Stimulated activated CD4-positive, alpha-beta T cell treated with anti-CD3 and anti-CD28 coated beads, Interleukin-1b, Interleukin-23, amount 100 ng/mL, for 24 hours (primary cell): ENCODE measurements around the gene ACOT9.
"Not testable (repeated sequence)": the region's sequence is repeated elsewhere in the genome, so short reads cannot be mapped to it uniquely, and the experiment has no call there.

Experiments
- DNase-seq, 4 experiments: peaks; one replicate each; pipeline ENCODE4 v3.0.0-alpha.2; 2020; ENCODE audit warnings: low read depth in 4 of 4, low spot score in 1 of 4

ACOT9 gene

GRCh38 chrX:23742697-23743622, at the start of gene ACOT9:
TSS of gene ACOT9 (minus strand) at chrX:23743276. CDS start at chrX:23743144, 132 bp downstream.
- peak; percentile 17 to 67 (median 42) for DNase-seq

- DNase-seq = no peak
These were observed 47.0 kb upstream of the ACOT9 start for GRCh38 chrX:23790155-23790497.

- DNase-seq = no peak
These were observed 46.5 kb upstream of the ACOT9 start for GRCh38 chrX:23789386-23790154.

- DNase-seq = no peak
These were observed 45.9 kb upstream of the ACOT9 start for GRCh38 chrX:23788946-23789345.

- DNase-seq = no peak
These were observed 45.4 kb upstream of the ACOT9 start for GRCh38 chrX:23788521-23788920.

GRCh38 chrX:23787745-23788118, 44.7 kb upstream of the ACOT9 start:
- no peak for DNase-seq

GRCh38 chrX:23786268-23786815, 43.3 kb upstream of the ACOT9 start:
- DNase-seq = no peak

- no peak for DNase-seq
These were observed 42.5 kb upstream of the ACOT9 start for GRCh38 chrX:23785580-23785979.

- no peak for DNase-seq
These were observed 41.6 kb upstream of the ACOT9 start for GRCh38 chrX:23784470-23785331.

- no peak for DNase-seq
These were observed 40.8 kb upstream of the ACOT9 start for GRCh38 chrX:23783589-23784469.

- DNase-seq = peak; percentile 75 to 89 (median 84)
These were observed 40.0 kb upstream of the ACOT9 start, which contains the start of gene SAT1 for GRCh38 chrX:23782863-23783588. TSS of gene SAT1 (plus strand) at chrX:23783173. CDS start at chrX:23783352, 179 bp downstream.

GRCh38 chrX:23782455-23782854, 39.4 kb upstream of the ACOT9 start:
- DNase-seq = no peak

GRCh38 chrX:23779025-23779424, 35.9 kb upstream of the ACOT9 start:
- no peak for DNase-seq

- no peak for DNase-seq
These were observed 33.3 kb upstream of the ACOT9 start for GRCh38 chrX:23776363-23776762.

- DNase-seq = no peak
These were observed 30.6 kb upstream of the ACOT9 start for GRCh38 chrX:23773601-23774175.

GRCh38 chrX:23771086-23771485, 28.0 kb upstream of the ACOT9 start:
- not testable (repeated sequence) for DNase-seq

GRCh38 chrX:23770142-23770541, 27.1 kb upstream of the ACOT9 start:
- no peak for DNase-seq

GRCh38 chrX:23766650-23767551, 23.8 kb upstream of the ACOT9 start:
- no peak for DNase-seq
